HG03520 (cell line): ENCODE data around the gene CEP131.

Experiments used
- ATAC-seq: cut with Tn5 transposase; IDR thresholded peaks from one replicate; pipeline ENCODE4 v1.9.1; 2021; ENCODE audit warnings: mild to moderate bottlenecking, moderate library complexity; ENCODE audit not compliant: unreplicated experiment

The CEP131 gene

GRCh38 chr17:81170727-81171494 is 51.9 kb downstream of the CEP131 start:
- ATAC-seq, result no peak

GRCh38 chr17:81169870-81170309 is 52.9 kb downstream of the CEP131 start:
- no peak for ATAC-seq

- no peak for ATAC-seq
These were observed 55.1 kb downstream of the CEP131 start for GRCh38 chr17:81167638-81168037.

- ATAC-seq, result no peak
These were observed 55.6 kb downstream of the CEP131 start for GRCh38 chr17:81167194-81167524.

GRCh38 chr17:81166033-81166492 is 56.7 kb downstream of the CEP131 start, which contains the start of gene AATK:
AATK (minus strand) TSS chr17:81166221; CDS start chr17:81165992, 229 bp downstream.
- ATAC-seq, result no peak

GRCh38 chr17:81165246-81166032 is 57.3 kb downstream of the CEP131 start, which contains the start of gene PVALEF:
PVALEF (plus strand) TSS chr17:81165507; CDS start chr17:81181227, 15,720 bp downstream.
- ATAC-seq, result no peak

GRCh38 chr17:81164371-81165245 is 58.2 kb downstream of the CEP131 start:
- ATAC-seq, result no peak

- no peak for ATAC-seq
These were observed 58.9 kb downstream of the CEP131 start for GRCh38 chr17:81163703-81164370.

GRCh38 chr17:81163051-81163695 is 59.6 kb downstream of the CEP131 start:
- ATAC-seq, result no peak

- no peak for ATAC-seq
These were observed 60.3 kb downstream of the CEP131 start for GRCh38 chr17:81162491-81162890.

GRCh38 chr17:81161972-81162371 is 60.8 kb downstream of the CEP131 start:
- no peak for ATAC-seq

- ATAC-seq, result no peak
These were observed 61.2 kb downstream of the CEP131 start for GRCh38 chr17:81161536-81161935.

GRCh38 chr17:81160747-81161453 is 61.9 kb downstream of the CEP131 start:
- no peak for ATAC-seq

GRCh38 chr17:81160306-81160705 is 62.5 kb downstream of the CEP131 start:
- no peak for ATAC-seq

- ATAC-seq, result no peak
These were observed 63.0 kb downstream of the CEP131 start for GRCh38 chr17:81159611-81160265.

- no peak for ATAC-seq
These were observed 63.8 kb downstream of the CEP131 start for GRCh38 chr17:81158688-81159590.

GRCh38 chr17:81157848-81158687 is 64.7 kb downstream of the CEP131 start:
- ATAC-seq, result no peak
